IMR-90 (cell line): Measurements from ENCODE around the gene ERN1. TPM values are rescaled to one million over a fixed set of nuclear protein-coding genes. Genes with fewer than 3 reads are reported as not detected.

ENCODE experiments used
- ATAC-seq: fragments of 200-7000 bp; cut with Tn5 transposase; 2 replicates; pipeline ENCODE4 v1.9.1; 2020; ENCODE audit warnings: low read depth, mild to moderate bottlenecking, moderate library complexity
- BruUV-seq: library from RNA; stranded (reverse); fragments of 400-500 nt; replicated peaks from 2 replicates; lab custom pipeline; 2021; lab: Mats Ljungman, UMichigan
- CTCF ChIA-PET: fragments of 300-600 bp; formaldehyde crosslinking; extraction: SDS; loops from one replicate; lab custom pipeline; 2021; ENCODE audit warnings: antibody characterized with exemption; lab: Yijun Ruan, JAX
- POLR2A ChIA-PET: fragments of 300-600 bp; sonication (Branson Sonifier 250); formaldehyde crosslinking; loops from one replicate; lab custom pipeline; 2022; ENCODE audit warnings: antibody characterized with exemption; ENCODE audit not compliant: unreplicated experiment; lab: Charles Lee
- DNase-seq: peaks from one replicate; pipeline ENCODE4 v3.0.0; 2013
- H2AFZ ChIP-seq: replicated peaks from 2 replicates; pipeline ENCODE3; 2013; ENCODE audit warnings: low read length, mild to moderate bottlenecking; ENCODE audit not compliant: poor library complexity
- H2AK5ac ChIP-seq: 2 replicates; pipeline ENCODE4 v1.6.1; 2013; ENCODE audit warnings: low read depth, low read length, inconsistent platforms
- H2AK9ac ChIP-seq: replicated peaks from 2 replicates; pipeline ENCODE3; 2013; ENCODE audit warnings: mild to moderate bottlenecking, low read depth, low read length, moderate library complexity; ENCODE audit not compliant: poor library complexity
- H2BK120ac ChIP-seq: 2 replicates; pipeline ENCODE4 v1.6.1; 2013; ENCODE audit warnings: low read depth, low read length, inconsistent platforms
- H2BK15ac ChIP-seq: 3 replicates; pipeline ENCODE4 v1.6.1; 2013; ENCODE audit warnings: low read depth, low read length, inconsistent platforms
- H2BK20ac ChIP-seq: 2 replicates; pipeline ENCODE4 v1.6.1; 2013; ENCODE audit warnings: low read depth, mild to moderate bottlenecking, inconsistent platforms, low read length, moderate library complexity
- H2BK5ac ChIP-seq: 2 replicates; pipeline ENCODE4 v1.6.1; 2013; ENCODE audit warnings: mild to moderate bottlenecking, low read depth, low read length, inconsistent platforms; ENCODE audit not compliant: poor library complexity, severe bottlenecking
- H3K14ac ChIP-seq: replicated peaks from 2 replicates; pipeline ENCODE4 v1.6.1; 2013; ENCODE audit warnings: low read depth, low read length, inconsistent platforms
- H3K18ac ChIP-seq: 2 replicates; pipeline ENCODE4 v1.6.1; 2013; ENCODE audit warnings: low read depth, low read length, control low read depth
- H3K23ac ChIP-seq: 2 replicates; pipeline ENCODE4 v1.6.1; 2013; ENCODE audit warnings: low read depth, low read length, inconsistent platforms
- H3K27ac ChIP-seq: 2 replicates; pipeline ENCODE4 v1.5.1; 2013; ENCODE audit warnings: mild to moderate bottlenecking, control low read depth, low read length; ENCODE audit not compliant: insufficient read depth
- H3K27me3 ChIP-seq: 2 replicates; pipeline ENCODE4 v1.6.1; 2013; ENCODE audit warnings: low read length; ENCODE audit not compliant: control insufficient read depth, insufficient read depth
- H3K36me3 ChIP-seq: 2 replicates; pipeline ENCODE4 v1.6.1; 2013; ENCODE audit warnings: low read length, mixed read lengths; ENCODE audit not compliant: control insufficient read depth, insufficient read depth
- H3K4ac ChIP-seq: 2 replicates; pipeline ENCODE4 v1.6.1; 2013; ENCODE audit warnings: low read depth, low read length, inconsistent platforms
- H3K4me1 ChIP-seq: 2 replicates; pipeline ENCODE4 v1.6.1; 2013; ENCODE audit warnings: low read length, mixed read lengths; ENCODE audit not compliant: control insufficient read depth, insufficient read depth
- H3K4me2 ChIP-seq: 2 replicates; pipeline ENCODE4 v1.6.1; 2013; ENCODE audit warnings: low read depth, mild to moderate bottlenecking, control low read depth, low read length, moderate library complexity
- H3K4me3 ChIP-seq: 2 replicates; pipeline ENCODE4 v1.5.1; 2013; ENCODE audit warnings: low read depth, mild to moderate bottlenecking, control low read depth, low read length, moderate library complexity; ENCODE audit not compliant: insufficient read depth
- H3K56ac ChIP-seq: 2 replicates; pipeline ENCODE4 v1.6.1; 2013; ENCODE audit warnings: low read length, inconsistent platforms; ENCODE audit not compliant: insufficient read depth; ENCODE audit errors: extremely low read depth
- H3K79me1 ChIP-seq, 2 experiments: 2 replicates each; pipeline ENCODE4 v1.6.1; 2013; ENCODE audit warnings: low read length in 2 of 2, inconsistent platforms in 1 of 2, low read depth in 1 of 2
- H3K9ac ChIP-seq: 2 replicates; pipeline ENCODE4 v1.6.1; 2013; ENCODE audit warnings: low read depth, low read length, control low read depth
- H3K9me1 ChIP-seq: 2 replicates; pipeline ENCODE4 v1.6.1; 2013; ENCODE audit warnings: low read length, inconsistent platforms; ENCODE audit not compliant: insufficient read depth
- H3K9me3 ChIP-seq: 2 replicates; pipeline ENCODE4 v1.6.1; 2013; ENCODE audit warnings: low read length; ENCODE audit not compliant: control insufficient read depth, insufficient read depth
- H4K20me1 ChIP-seq: 2 replicates; pipeline ENCODE4 v1.6.1; 2013; ENCODE audit warnings: low read length, inconsistent platforms; ENCODE audit not compliant: insufficient read depth
- H4K5ac ChIP-seq: 2 replicates; pipeline ENCODE4 v1.6.1; 2013; ENCODE audit warnings: mild to moderate bottlenecking, low read depth, low read length, control low read depth
- H4K8ac ChIP-seq, 2 experiments: 2 replicates each; pipeline ENCODE4 v1.6.1; 2013; ENCODE audit warnings: low read depth in 2 of 2, low read length in 2 of 2, control low read depth in 1 of 2, inconsistent platforms in 1 of 2
- H4K91ac ChIP-seq: 2 replicates; pipeline ENCODE4 v1.6.1; 2013; ENCODE audit warnings: low read depth, low read length, inconsistent platforms; ENCODE audit not compliant: insufficient read depth
- BHLHE40 ChIP-seq: fragments of 150-350 bp; IDR thresholded peaks from 2 replicates; pipeline ENCODE4 v1.6.1; 2016; ENCODE audit warnings: mild to moderate bottlenecking, low read depth, low read length
- CTCF ChIP-seq: conservative IDR thresholded peaks from 2 replicates; pipeline ENCODE4 v1.5.1; 2012; ENCODE audit warnings: mild to moderate bottlenecking, low read depth, low read length, improper control_type of control experiment
- ELK1 ChIP-seq: fragments of 150-350 bp; IDR thresholded peaks from 2 replicates; pipeline ENCODE4 v1.6.1; 2016; ENCODE audit warnings: low read depth, mild to moderate bottlenecking, low read length, moderate library complexity, borderline replicate concordance
- MAFK ChIP-seq: IDR thresholded peaks from 2 replicates; pipeline ENCODE4 v1.6.1; 2012; ENCODE audit warnings: low read depth, low read length, improper control_type of control experiment
- MAZ ChIP-seq: IDR thresholded peaks from 2 replicates; pipeline ENCODE4 v1.6.1; 2012; ENCODE audit warnings: low read depth, mild to moderate bottlenecking, low read length, improper control_type of control experiment, moderate library complexity, borderline replicate concordance
- MXI1 ChIP-seq: IDR thresholded peaks from 2 replicates; pipeline ENCODE4 v1.6.1; 2012; ENCODE audit warnings: low read depth, mild to moderate bottlenecking, low read length, moderate library complexity, borderline replicate concordance
- POLR2A ChIP-seq: IDR thresholded peaks from 2 replicates; pipeline ENCODE4 v1.6.1; 2012; ENCODE audit warnings: mild to moderate bottlenecking, low read depth, low read length
- RFX5 ChIP-seq: IDR thresholded peaks from 2 replicates; pipeline ENCODE4 v1.8.0; 2012; ENCODE audit warnings: low read depth, mild to moderate bottlenecking, low read length, moderate library complexity
- SMC3 ChIP-seq: fragments of 150-350 bp; IDR thresholded peaks from 2 replicates; pipeline ENCODE4 v1.6.1; 2016; ENCODE audit warnings: low read depth, mild to moderate bottlenecking, antibody characterized with exemption, low read length, moderate library complexity
- WGBS, 2 experiments: methylation state at CpG; one replicate each; pipeline versions ENCODE4 v1.1.5 to v1.1.7; 2013; ENCODE audit warnings: missing lambda C conversion rate in 2 of 2; ENCODE audit not compliant: insufficient read length in 1 of 2; ENCODE audit errors: extremely low coverage in 2 of 2; 5-methylcytosine and 5-hydroxymethylcytosine counted together
- dilution Hi-C: fragments of 300-500 bp; cut with HindIII; formaldehyde crosslinking; loops from one replicate; pipeline ENCODE4 v1.14.3; 2018; ENCODE audit warnings: low sequenced_read_pairs; ENCODE audit not compliant: unreplicated experiment
- in situ Hi-C: fragments of 300-500 bp; cut with MboI; formaldehyde crosslinking; loops from 3 replicates; pipeline ENCODE4 v1.14.3; 2019; ENCODE audit warnings: low sequenced_read_pairs, inconsistent platforms, mixed read lengths
- intact Hi-C: fragments of 100-400 bp; cut with micrococcal nuclease; formaldehyde crosslinking; loops from 2 replicates; pipeline ENCODE4 v1.10.0; 2022
- polyA plus RNA-seq, 3 experiments: library from polyadenylated mRNA; depleted of rRNA; stranded (reverse); fragments of >200 nt; gene quantifications; 2 replicates each; pipeline ENCODE4 v1.2.3, GENCODE V29; 2012; ENCODE audit warnings: low replicate concordance in 1 of 3
- total RNA-seq: library from RNA; depleted of rRNA; stranded (reverse); fragments of >200 nt; gene quantifications from 2 replicates; pipeline ENCODE4 v1.2.3, GENCODE V29; 2012
- TF ChIP-seq, protein P1 (sequence below): fragments of 150-350 bp; IDR thresholded peaks from 2 replicates; pipeline ENCODE4 v1.6.1; 2017; ENCODE audit warnings: mild to moderate bottlenecking, antibody characterized with exemption, low read length, low read depth

ERN1 gene
- total and polyA plus RNA-seq, 2 of the 4 experiments (the other 2 are of a cell fraction): 2.7 to 4.1 TPM

DNA sequence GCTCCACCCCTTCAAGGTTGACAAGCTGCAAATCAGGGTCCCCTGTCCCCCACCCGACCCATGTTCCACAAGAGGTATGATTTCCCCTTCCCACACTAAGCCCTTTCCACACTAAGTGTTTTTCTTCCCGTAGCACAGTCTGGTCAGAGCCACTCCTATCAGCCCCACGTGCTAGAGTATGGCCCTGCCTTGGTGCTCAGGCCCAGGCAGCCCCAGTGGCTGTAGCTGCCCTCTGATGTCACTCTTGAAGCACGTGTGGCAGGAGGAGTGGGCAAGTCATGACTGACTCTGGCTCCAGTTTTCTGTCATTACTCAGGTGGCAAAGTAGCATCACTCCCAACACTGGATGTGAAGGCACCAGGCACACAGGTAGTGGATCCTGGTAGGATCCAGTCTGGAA lies 35.4 kb upstream of the ERN1 start:
- Histone ChIP-seq H3K9me3 (no peaks in the 10 kb centered on the region), H2BK120ac (no peak overlapping the region), H3K4me1 (no peaks in the 10 kb centered on the region), H4K91ac (no peak overlapping the region), H4K5ac (no peak overlapping the region), H3K9me1 (peaks cover 11% of the 10 kb centered on the region; the same call in 1 of the 2 replicates), H4K20me1 (no peaks in the 10 kb centered on the region), H2AK9ac (no peak overlapping the region), H3K27ac (no peak overlapping the region), H3K4me3 (no peak overlapping the region), H3K4me2 (no peak overlapping the region), H2AFZ (no peak overlapping the region), H3K4ac (no peak overlapping the region), H2BK20ac (no peak overlapping the region), H2BK15ac (no peak overlapping the region), H3K14ac (no peak overlapping the region), H2AK5ac (no peak overlapping the region), H3K18ac (no peak overlapping the region), H4K8ac (no peak overlapping the region), H3K56ac (no peak overlapping the region), H2BK5ac (no peak overlapping the region), H3K23ac (no peak overlapping the region), H3K9ac (no peak overlapping the region), H3K27me3 (no peaks in the 10 kb centered on the region), H3K36me3 (peaks cover 2% of the 10 kb centered on the region), H3K79me1 (no peaks in the 10 kb centered on the region; a peak in 1 of 4 replicates)
- dilution Hi-C loops (no loop called here), in situ Hi-C loops (no loop called here), intact Hi-C loops (no loop called here)
- no peak for ATAC-seq
- WGBS, 2 experiments: 76% methylated on average over 4 of the region's 4 CpGs; no CpG with 5 or more reads in 1 of the 2 experiments
- POLR2A ChIA-PET: no interaction called here
- no peak for TF ChIP-seq MXI1
- TF ChIP-seq CTCF: no peak
- no peak for TF ChIP-seq MAZ
- TF ChIP-seq SMC3: no peak
- TF ChIP-seq BHLHE40: no peak
- no peak for TF ChIP-seq RFX5
- no peak for TF ChIP-seq ELK1
- TF ChIP-seq, protein P1, sequence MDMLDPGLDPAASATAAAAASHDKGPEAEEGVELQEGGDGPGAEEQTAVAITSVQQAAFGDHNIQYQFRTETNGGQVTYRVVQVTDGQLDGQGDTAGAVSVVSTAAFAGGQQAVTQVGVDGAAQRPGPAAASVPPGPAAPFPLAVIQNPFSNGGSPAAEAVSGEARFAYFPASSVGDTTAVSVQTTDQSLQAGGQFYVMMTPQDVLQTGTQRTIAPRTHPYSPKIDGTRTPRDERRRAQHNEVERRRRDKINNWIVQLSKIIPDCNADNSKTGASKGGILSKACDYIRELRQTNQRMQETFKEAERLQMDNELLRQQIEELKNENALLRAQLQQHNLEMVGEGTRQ: no peak
- no peak for TF ChIP-seq POLR2A
- TF ChIP-seq MAFK: no peak
- CTCF ChIA-PET: no interaction called here
- no peak for DNase-seq
- no TSS peak for BruUV-seq
